Measurements from ENCODE around the gene HLA-DOB. TPM values are rescaled to one million over a fixed set of nuclear protein-coding genes. Genes with fewer than 3 reads are reported as not detected.

HLA-DOB gene
- total RNA-seq, 1 donor from 2014 or later: 0.20 TPM

DNA sequence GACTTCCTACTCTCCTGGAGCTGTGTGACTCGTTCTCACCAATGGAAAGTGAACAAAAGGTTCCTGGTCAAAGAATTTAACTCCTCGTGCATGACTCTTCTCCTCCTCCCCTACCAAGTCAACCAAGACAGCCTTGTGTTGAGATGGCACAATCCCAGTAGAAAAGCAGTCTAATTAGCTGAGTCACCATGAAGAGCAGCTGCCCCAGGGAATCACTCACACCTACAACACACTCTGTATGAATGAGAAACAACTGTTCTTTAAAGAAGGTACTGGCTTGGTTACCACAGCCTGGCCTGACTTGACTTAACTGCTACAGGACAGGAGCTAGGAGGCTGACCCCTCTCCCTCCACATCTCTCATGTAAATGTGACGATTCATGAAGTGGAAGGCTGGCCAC is 2.9 kb upstream of the HLA-DOB start:
- Histone ChIP-seq H3K79me2 (ENCODE audit: insufficient read depth, low read length) (no peaks in the 10 kb centered on the region), H3K36me3 (ENCODE audit: insufficient read depth, low read length) (no peaks in the 10 kb centered on the region), H3K27ac (ENCODE audit: low read depth, low read length) (no peak overlapping the region), H3K4me3 (ENCODE audit: insufficient read depth, low read depth, low read length) (no peak overlapping the region), H3K4me1 (ENCODE audit: insufficient read depth, low read length) (peaks cover 6% of the 10 kb centered on the region), H3K9me3 (ENCODE audit: insufficient read depth, low read depth, low read length) (no peaks in the 10 kb centered on the region), H4K20me1 (ENCODE audit: insufficient read depth, low read length) (no peaks in the 10 kb centered on the region), H3K9ac (ENCODE audit: low read length) (no peak overlapping the region), H3K4me2 (ENCODE audit: low read length) (no peak overlapping the region), H2AFZ (ENCODE audit: low read depth, low read length) (no peak overlapping the region), H3K27me3 (ENCODE audit: insufficient read depth, low read length) (no peaks in the 10 kb centered on the region)
- Mint-ChIP-seq H3K4me3 (ENCODE audit: unreplicated experiment) (no peak overlapping the region), H3K4me1 (ENCODE audit: low read depth, unreplicated experiment) (peaks cover 28% of the 10 kb centered on the region), H3K27me3 (ENCODE audit: low read depth, unreplicated experiment) (no peaks in the 10 kb centered on the region), H3K36me3 (ENCODE audit: low read depth, unreplicated experiment) (no peaks in the 10 kb centered on the region), H3K27ac (ENCODE audit: unreplicated experiment) (peak overlapping the region; percentile 36), H3K9me3 (ENCODE audit: unreplicated experiment) (no peaks in the 10 kb centered on the region)
- FAIRE-seq (peak; percentile 26), DNase-seq (ENCODE audit: low read depth) (peak; percentile 71)
- TF ChIP-seq EZH2 (IDR thresholded peaks at IDR 0.05; ENCODE audit: insufficient read depth, low read length) (no peak), CTCF (IDR thresholded peaks at IDR 0.05; ENCODE audit: insufficient read depth, low read depth, low read length) (no peak)

GRCh38 chr6:32818867-32819266 is 2.1 kb upstream of the HLA-DOB start:
- Mint-ChIP-seq H3K9me3 (ENCODE audit: unreplicated experiment) (no peaks in the 10 kb centered on the region), H3K4me1 (ENCODE audit: low read depth, unreplicated experiment) (peaks cover 31% of the 10 kb centered on the region), H3K4me3 (ENCODE audit: unreplicated experiment) (no peak overlapping the region), H3K27ac (ENCODE audit: unreplicated experiment) (peak overlapping the region; percentile 10), H3K27me3 (ENCODE audit: low read depth, unreplicated experiment) (no peaks in the 10 kb centered on the region), H3K36me3 (ENCODE audit: low read depth, unreplicated experiment) (no peaks in the 10 kb centered on the region)
- H3K27ac ChIP-seq (ENCODE audit: low read depth, low read length): no peak overlapping the region
- peaks cover 6% of the 10 kb centered on the region for H3K4me1 ChIP-seq (ENCODE audit: insufficient read depth, low read length)
- H3K4me2 ChIP-seq (ENCODE audit: low read length): no peak overlapping the region
- no peak overlapping the region for H2AFZ ChIP-seq (ENCODE audit: low read depth, low read length)
- no peak for TF ChIP-seq EZH2 (IDR thresholded peaks at IDR 0.05; ENCODE audit: insufficient read depth, low read length)
- TF ChIP-seq CTCF (IDR thresholded peaks at IDR 0.05; ENCODE audit: insufficient read depth, low read depth, low read length): no peak
- DNase-seq (ENCODE audit: low read depth) (no peak), FAIRE-seq (no peak)
- H3K9ac ChIP-seq (ENCODE audit: low read length): no peak overlapping the region
- H3K36me3 ChIP-seq (ENCODE audit: insufficient read depth, low read length): no peaks in the 10 kb centered on the region
- no peaks in the 10 kb centered on the region for H3K27me3 ChIP-seq (ENCODE audit: insufficient read depth, low read length)
- no peaks in the 10 kb centered on the region for H4K20me1 ChIP-seq (ENCODE audit: insufficient read depth, low read length)
- H3K4me3 ChIP-seq (ENCODE audit: insufficient read depth, low read depth, low read length): no peak overlapping the region
- H3K9me3 ChIP-seq (ENCODE audit: insufficient read depth, low read depth, low read length): no peaks in the 10 kb centered on the region
- H3K79me2 ChIP-seq (ENCODE audit: insufficient read depth, low read length): no peaks in the 10 kb centered on the region

- peaks cover 31% of the 10 kb centered on the region for H3K4me1 Mint-ChIP-seq (ENCODE audit: low read depth, unreplicated experiment)
- TF ChIP-seq CTCF (IDR thresholded peaks at IDR 0.05; ENCODE audit: insufficient read depth, low read depth, low read length): no peak
- TF ChIP-seq EZH2 (IDR thresholded peaks at IDR 0.05; ENCODE audit: insufficient read depth, low read length): no peak
- FAIRE-seq: no peak
- no peaks in the 10 kb centered on the region for H4K20me1 ChIP-seq (ENCODE audit: insufficient read depth, low read length)
- H3K4me1 ChIP-seq (ENCODE audit: insufficient read depth, low read length): peaks cover 6% of the 10 kb centered on the region
- H3K79me2 ChIP-seq (ENCODE audit: insufficient read depth, low read length): no peaks in the 10 kb centered on the region
- H3K4me3 ChIP-seq (ENCODE audit: insufficient read depth, low read depth, low read length): no peak overlapping the region
- H3K9me3 ChIP-seq (ENCODE audit: insufficient read depth, low read depth, low read length): no peaks in the 10 kb centered on the region
- H3K9ac ChIP-seq (ENCODE audit: low read length): no peak overlapping the region
- DNase-seq (ENCODE audit: low read depth): no peak
- no peaks in the 10 kb centered on the region for H3K36me3 ChIP-seq (ENCODE audit: insufficient read depth, low read length)
- H3K4me2 ChIP-seq (ENCODE audit: low read length): no peak overlapping the region
- H3K9me3 Mint-ChIP-seq (ENCODE audit: unreplicated experiment): peaks cover 6% of the 10 kb centered on the region
- H3K27me3 ChIP-seq (ENCODE audit: insufficient read depth, low read length): no peaks in the 10 kb centered on the region
- H3K27ac ChIP-seq (ENCODE audit: low read depth, low read length): no peak overlapping the region
- H3K27ac Mint-ChIP-seq (ENCODE audit: unreplicated experiment): no peak overlapping the region
- peaks cover 2% of the 10 kb centered on the region for H3K36me3 Mint-ChIP-seq (ENCODE audit: low read depth, unreplicated experiment)
- no peak overlapping the region for H2AFZ ChIP-seq (ENCODE audit: low read depth, low read length)
- H3K27me3 Mint-ChIP-seq (ENCODE audit: low read depth, unreplicated experiment): no peaks in the 10 kb centered on the region
- H3K4me3 Mint-ChIP-seq (ENCODE audit: unreplicated experiment): no peak overlapping the region
Measured at GRCh38 chr6:32815996-32816395, 806 bp downstream of the HLA-DOB start.

Data from astrocyte (in vitro differentiated cells and primary cell).